Stimulated activated naive CD8-positive, alpha-beta T cell treated with anti-CD3 and anti-CD28 coated beads, Interleukin-15, Interleukin-2, amounts not matched to agents 100 U/mL and 50 U/mL, for 24 hours (primary cell): ENCODE data around the gene OVOL1.

ENCODE experiments used
- ATAC-seq: fragments of 150-1000 bp; cut with Tn5 transposase; one replicate; pipeline ENCODE4 v1.10.0; 2021
- DNase-seq: peaks from one replicate; pipeline ENCODE4 v3.0.0; 2021

Gene OVOL1

DNA sequence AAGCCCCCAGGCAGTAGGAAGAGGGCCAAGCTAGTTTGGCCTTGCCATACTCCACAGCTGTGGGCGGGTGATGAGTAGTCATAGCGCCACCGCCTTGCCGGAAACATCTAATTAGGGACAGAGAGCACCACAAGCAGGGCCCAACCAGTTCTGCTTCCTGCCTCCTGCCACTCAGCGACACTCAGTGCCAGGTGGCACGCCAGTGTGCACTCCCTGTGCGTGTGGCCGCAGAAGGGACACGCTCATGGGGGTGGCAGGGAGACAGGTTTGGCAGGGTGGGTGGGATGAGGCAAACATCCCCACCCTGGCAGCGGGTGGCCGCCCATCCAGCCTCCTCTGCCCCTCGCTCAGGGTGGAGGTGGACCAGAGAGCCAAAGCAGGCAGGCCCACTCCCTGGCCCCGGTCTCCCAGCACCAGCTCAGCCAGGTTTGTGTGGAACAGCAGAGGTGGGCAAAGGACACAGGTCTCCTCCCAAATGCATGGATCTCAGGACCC is 4.9 kb downstream of the OVOL1 start:
- peak; percentile 68 for DNase-seq
- ATAC-seq, result peak; percentile 90

DNA sequence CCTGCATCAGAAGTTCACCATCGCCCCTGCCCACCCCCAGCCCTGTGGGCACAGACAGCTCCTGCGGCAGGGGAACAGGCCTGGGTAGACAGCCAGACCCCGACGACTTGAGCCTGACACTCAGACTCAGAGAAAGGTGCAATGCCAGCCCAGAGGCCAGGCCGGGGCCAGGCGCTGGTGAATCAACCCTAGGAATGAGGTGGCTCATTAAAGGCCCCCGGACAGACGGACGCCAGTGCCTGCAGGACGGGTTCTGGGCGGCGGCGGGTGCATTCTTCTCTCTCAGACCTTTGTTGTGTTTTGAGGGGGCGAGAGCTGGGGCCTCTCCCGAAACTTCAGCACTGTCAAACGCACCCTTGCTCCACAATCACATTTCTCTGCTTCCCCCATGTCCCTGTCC is 5.6 kb downstream of the OVOL1 start:
- ATAC-seq, result no peak
- no peak for DNase-seq

DNA sequence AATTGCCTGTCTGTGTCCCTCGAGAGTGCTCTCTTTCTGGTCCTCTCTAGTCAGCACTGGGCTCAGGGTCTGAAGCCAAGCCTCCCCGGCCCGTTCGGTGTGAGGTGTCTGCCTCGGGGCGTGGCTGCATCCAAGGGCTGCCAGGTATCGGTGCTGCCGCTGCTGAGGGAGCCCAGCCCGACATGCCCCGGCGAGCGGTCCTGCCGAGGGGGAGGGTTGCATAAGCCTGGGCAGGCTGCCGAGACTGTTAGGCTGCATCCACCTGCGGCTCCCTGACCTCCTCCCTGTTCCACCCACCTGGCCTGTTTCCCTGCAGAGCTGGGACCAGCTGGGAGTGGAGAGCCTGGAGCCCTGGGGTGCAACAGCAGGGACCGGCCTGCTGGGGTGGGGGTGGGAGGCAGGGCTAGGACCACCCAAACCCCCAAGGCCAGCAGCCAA is 6.3 kb downstream of the OVOL1 start:
- ATAC-seq (no peak), DNase-seq (no peak)

DNA sequence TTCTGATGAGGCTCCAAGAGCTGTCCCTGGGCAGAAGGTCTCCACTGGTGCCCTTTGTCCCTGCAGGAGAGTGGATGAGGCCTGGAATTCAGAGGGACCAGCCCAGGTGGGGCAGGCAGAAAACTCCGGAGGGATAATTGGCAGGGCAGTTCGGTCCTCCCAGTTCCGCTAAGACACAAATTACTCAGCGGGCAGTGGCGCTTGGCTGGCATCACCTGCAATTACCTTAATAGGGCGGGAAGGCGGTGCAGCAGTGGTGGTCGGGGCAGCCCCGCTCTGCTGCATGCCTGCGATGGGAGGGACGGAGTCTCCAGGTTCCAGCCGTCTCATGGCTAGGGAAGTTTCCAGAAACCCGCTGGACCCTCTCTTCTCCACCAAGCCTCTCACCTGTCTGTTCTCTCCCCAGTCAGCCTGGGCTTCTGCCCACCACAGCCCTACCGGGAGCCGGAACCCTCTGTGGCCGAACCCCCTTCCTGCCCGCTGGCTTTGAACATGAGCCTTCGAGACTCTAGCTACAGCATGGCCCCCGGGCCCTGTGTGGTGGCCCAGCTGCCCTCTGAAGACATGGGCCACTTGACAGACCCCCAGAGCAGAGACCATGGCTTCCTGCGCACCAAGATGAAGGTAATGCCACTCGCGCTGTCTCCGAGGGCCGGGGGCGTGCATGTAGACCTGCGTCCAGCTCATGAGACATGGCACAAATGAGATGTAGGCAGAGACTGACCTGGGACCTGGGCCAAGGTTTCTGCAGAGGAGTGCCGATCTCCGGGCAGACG is 7.0 kb downstream of the OVOL1 start:
- ATAC-seq (no peak), DNase-seq (no peak)

GRCh38 chr11:65794570-65795510 is 8.0 kb downstream of the OVOL1 start:
- DNase-seq, result no peak
- ATAC-seq, result no peak

- ATAC-seq, result no peak
Measured at GRCh38 chr11:65796726-65797601, 10.1 kb downstream of the OVOL1 start.

GRCh38 chr11:65797711-65798110 is 10.8 kb downstream of the OVOL1 start:
- no peak for ATAC-seq
- no peak for DNase-seq

More at GRCh38 chr11:65796726-65797601, 10.1 kb downstream of the OVOL1 start:
- DNase-seq, result no peak

- ATAC-seq (no peak), DNase-seq (no peak)
Measured at GRCh38 chr11:65798882-65799281, 12.0 kb downstream of the OVOL1 start.

DNA sequence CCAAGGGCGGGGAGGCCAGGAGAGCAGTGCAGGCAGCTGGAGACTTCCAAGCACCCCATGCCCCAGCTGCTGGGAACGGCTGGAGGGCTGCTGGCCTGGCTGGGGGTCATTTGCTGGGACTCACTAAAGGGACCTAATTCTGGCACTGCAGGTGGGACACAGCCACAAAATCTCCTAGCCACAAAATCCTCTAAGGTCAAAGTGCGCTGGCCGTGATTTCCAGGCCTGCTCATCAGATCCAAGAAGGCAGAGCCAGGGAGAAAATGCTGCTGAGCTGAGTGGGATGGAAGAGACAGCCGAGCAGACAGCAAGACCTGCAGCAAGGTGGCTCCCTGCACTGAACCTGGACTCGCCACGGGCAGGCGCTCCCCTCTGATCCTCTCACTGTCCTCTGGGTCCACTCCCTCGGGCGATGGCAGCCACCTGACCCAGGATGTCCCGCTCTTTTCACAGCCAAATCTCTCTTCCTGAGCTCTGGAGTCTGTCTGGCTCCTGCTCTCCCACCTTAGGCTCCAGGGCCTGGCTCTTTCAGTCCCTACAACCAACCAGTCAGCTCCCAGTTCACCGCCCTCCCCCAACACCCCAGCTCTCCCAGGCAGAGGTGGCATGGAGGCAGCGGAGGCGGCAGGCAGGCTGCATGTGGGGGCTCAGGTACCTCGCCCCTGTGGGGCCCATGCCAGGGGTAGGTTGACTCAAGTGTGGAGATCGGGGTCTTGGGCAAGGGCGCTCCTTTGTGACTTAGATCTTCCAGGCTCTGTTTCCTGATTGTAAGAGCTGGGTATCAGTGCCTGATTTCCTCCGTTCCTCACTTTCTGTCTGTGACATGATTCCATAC is 14.5 kb downstream of the OVOL1 start:
- ATAC-seq, result no peak

GRCh38 chr11:65802841-65803240 is 16.0 kb downstream of the OVOL1 start:
- no peak for ATAC-seq
- DNase-seq, result no peak

More for the DNA sequence above, 14.5 kb downstream of the OVOL1 start:
- DNase-seq, result no peak

- DNase-seq (no peak), ATAC-seq (peak; percentile 32)
Measured at GRCh38 chr11:65803797-65804492, 17.1 kb downstream of the OVOL1 start.

GRCh38 chr11:65806979-65807378 is 20.1 kb downstream of the OVOL1 start:
- ATAC-seq (no peak), DNase-seq (no peak)

- DNase-seq (no peak), ATAC-seq (no peak)
Measured at GRCh38 chr11:65808744-65809341, 22.0 kb downstream of the OVOL1 start.

DNA sequence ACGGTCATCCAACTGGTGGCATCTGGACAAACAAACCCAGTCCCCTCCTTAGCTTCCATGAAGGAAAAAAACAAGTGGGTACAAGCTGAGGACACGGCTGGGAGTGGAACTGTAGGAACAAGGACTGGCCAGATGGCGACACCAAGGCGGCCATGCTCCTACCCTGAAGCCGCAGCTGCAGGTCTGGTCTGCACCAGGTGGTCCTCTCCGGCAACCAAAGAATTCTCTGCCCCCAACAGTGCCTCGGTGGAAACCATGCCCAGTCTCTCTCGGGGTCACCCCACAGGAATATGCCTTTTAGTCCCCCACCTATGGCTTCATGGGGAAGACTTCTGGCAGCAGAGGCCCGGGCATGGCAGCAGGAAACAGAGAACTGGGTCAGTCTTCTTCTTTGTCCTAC is 22.6 kb downstream of the OVOL1 start:
- DNase-seq (no peak), ATAC-seq (no peak)

GRCh38 chr11:65810046-65810868 is 23.4 kb downstream of the OVOL1 start:
- DNase-seq, result no peak
- ATAC-seq, result no peak

DNA sequence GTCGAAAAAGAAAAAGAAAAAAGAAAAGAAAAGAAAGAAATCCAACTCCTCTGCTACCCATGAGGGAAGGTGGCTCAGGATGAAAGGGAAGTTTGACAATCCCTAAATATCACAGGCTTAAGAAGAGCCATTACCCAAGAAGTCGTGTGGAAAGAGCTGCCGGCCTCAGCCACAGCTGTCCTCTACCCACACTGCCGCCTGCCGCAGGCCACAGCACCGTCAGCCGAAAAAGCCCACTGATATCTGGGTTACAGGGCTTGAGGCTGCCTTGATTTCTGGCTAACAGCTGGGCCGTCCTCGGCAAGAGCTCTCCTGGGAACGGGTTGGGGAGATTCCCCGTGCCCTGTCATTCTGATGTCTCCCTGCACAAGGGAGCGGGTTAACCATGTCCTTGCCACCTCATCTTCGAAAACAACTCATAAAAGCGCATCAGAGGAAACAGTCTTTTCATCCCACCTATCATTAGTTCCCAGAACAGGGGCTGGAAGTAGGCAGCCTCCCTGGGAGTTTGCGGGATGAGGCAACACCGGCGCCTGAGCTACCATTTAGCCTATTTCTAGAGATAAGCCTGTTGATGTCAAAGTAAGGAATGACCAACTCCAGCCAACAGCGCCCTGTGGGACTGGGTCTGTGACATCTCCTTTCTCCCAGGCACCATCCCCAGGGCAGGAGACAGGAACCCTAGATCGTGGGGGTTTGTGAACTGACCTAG is 25.1 kb downstream of the OVOL1 start:
- no peak for DNase-seq
- ATAC-seq, result no peak

- no peak for DNase-seq
- ATAC-seq, result no peak
Measured at GRCh38 chr11:65814131-65814985, 27.5 kb downstream of the OVOL1 start.
